ENCODE measurements around the gene SCUBE2.

- TF ChIP-seq EZH2 (IDR thresholded peaks at IDR 0.05; ENCODE audit: borderline replicate concordance, low read depth, low read length, severe bottlenecking), result no peak
- TF ChIP-seq, protein P1, sequence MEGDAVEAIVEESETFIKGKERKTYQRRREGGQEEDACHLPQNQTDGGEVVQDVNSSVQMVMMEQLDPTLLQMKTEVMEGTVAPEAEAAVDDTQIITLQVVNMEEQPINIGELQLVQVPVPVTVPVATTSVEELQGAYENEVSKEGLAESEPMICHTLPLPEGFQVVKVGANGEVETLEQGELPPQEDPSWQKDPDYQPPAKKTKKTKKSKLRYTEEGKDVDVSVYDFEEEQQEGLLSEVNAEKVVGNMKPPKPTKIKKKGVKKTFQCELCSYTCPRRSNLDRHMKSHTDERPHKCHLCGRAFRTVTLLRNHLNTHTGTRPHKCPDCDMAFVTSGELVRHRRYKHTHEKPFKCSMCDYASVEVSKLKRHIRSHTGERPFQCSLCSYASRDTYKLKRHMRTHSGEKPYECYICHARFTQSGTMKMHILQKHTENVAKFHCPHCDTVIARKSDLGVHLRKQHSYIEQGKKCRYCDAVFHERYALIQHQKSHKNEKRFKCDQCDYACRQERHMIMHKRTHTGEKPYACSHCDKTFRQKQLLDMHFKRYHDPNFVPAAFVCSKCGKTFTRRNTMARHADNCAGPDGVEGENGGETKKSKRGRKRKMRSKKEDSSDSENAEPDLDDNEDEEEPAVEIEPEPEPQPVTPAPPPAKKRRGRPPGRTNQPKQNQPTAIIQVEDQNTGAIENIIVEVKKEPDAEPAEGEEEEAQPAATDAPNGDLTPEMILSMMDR (IDR thresholded peaks at IDR 0.05; ENCODE audit: extremely low read depth in 1 of 2, insufficient read depth in 1 of 2, low read depth in 1 of 2, low read length in 2 of 2), result no peak
Measured at GRCh38 chr11:9081153-9081552, 10.2 kb downstream of the SCUBE2 start.
